HG02759 (cell line): ENCODE data around the gene CYP27C1.
"Not testable (repeated sequence)": the region's sequence is repeated elsewhere in the genome, so short reads cannot be mapped to it uniquely, and the experiment has no call there.

Experiments
- ATAC-seq: cut with Tn5 transposase; IDR thresholded peaks from one replicate; pipeline ENCODE4 v1.9.1; 2021; ENCODE audit warnings: mild to moderate bottlenecking, moderate library complexity; ENCODE audit not compliant: unreplicated experiment

Gene CYP27C1

GRCh38 chr2:127173057-127173456 is 47.0 kb downstream of the CYP27C1 start:
- ATAC-seq = no peak

GRCh38 chr2:127172306-127172705 is 47.8 kb downstream of the CYP27C1 start:
- ATAC-seq = no peak

- no peak for ATAC-seq
Observed at GRCh38 chr2:127170452-127171197, 49.5 kb downstream of the CYP27C1 start.

GRCh38 chr2:127170021-127170420 is 50.1 kb downstream of the CYP27C1 start:
- no peak for ATAC-seq

- no peak for ATAC-seq
Observed at GRCh38 chr2:127169066-127169660, 50.9 kb downstream of the CYP27C1 start.

- no peak for ATAC-seq
Observed at GRCh38 chr2:127166231-127166860, 53.8 kb downstream of the CYP27C1 start.

GRCh38 chr2:127165539-127165935 is 54.6 kb downstream of the CYP27C1 start:
- ATAC-seq = no peak

- ATAC-seq = no peak
Observed at GRCh38 chr2:127164761-127165538, 55.1 kb downstream of the CYP27C1 start.

GRCh38 chr2:127163921-127164320 is 56.2 kb downstream of the CYP27C1 start:
- ATAC-seq = no peak

GRCh38 chr2:127163090-127163406 is 57.1 kb downstream of the CYP27C1 start:
- ATAC-seq = not testable (repeated sequence)

- ATAC-seq = no peak
Observed at GRCh38 chr2:127162261-127163089, 57.6 kb downstream of the CYP27C1 start.

- no peak for ATAC-seq
Observed at GRCh38 chr2:127161176-127162136, 58.6 kb downstream of the CYP27C1 start.

- ATAC-seq = no peak
Observed at GRCh38 chr2:127160676-127161075, 59.4 kb downstream of the CYP27C1 start.

- ATAC-seq = no peak
Observed at GRCh38 chr2:127159543-127159942, 60.6 kb downstream of the CYP27C1 start.

- peak; percentile 69 for ATAC-seq
Observed at GRCh38 chr2:127158614-127159290, 61.3 kb downstream of the CYP27C1 start.

- no peak for ATAC-seq
Observed at GRCh38 chr2:127157651-127158485, 62.2 kb downstream of the CYP27C1 start.

- ATAC-seq = no peak
Observed at GRCh38 chr2:127157114-127157513, 63.0 kb downstream of the CYP27C1 start.

- no peak for ATAC-seq
Observed at GRCh38 chr2:127155947-127156346, 64.2 kb downstream of the CYP27C1 start.
